Measurements from ENCODE around the gene PLLP. TPM values are rescaled to one million over a fixed set of nuclear protein-coding genes. Genes with fewer than 3 reads are reported as not detected.

Gene PLLP
- total and polyA plus RNA-seq, 11 donors: 2.0 to 14.8 (median 2.8) TPM

- ATAC-seq (no peak), DNase-seq (peak in 2 of 5 donors; percentile 9 to 29)
- 77 to 78% (median 77%) methylated on average over 8 of the region's 8 CpGs for WGBS, 4 donors
- peaks cover 0 to 35% (median 7%) of the 10 kb centered on the region in 9 donors for H3K27me3 ChIP-seq
- H3K9me3 ChIP-seq: no peaks in the 10 kb centered on the region
- H3K27ac ChIP-seq: peak overlapping the region in 2 of 12 donors; percentile 22 to 42
- H3K4me3 ChIP-seq: peak overlapping the region in 3 of 12 donors; percentile 54 to 71 (median 58)
- H3K4me1 ChIP-seq: peaks cover 0 to 18% (median 10%) of the 10 kb centered on the region in 12 donors
- no peaks in the 10 kb centered on the region for H3K36me3 ChIP-seq
- intact Hi-C loops (cut with DNase I): loop anchor here in 1 of 10 donors (5.0 kb wide), 1 partner anchor 40 kb away; no protein-coding TSS in a partner anchor
- no peak for TF ChIP-seq CTCF (IDR thresholded peaks at IDR 0.05)
- TF ChIP-seq POLR2A (IDR thresholded peaks at IDR 0.05): no peak
These were observed 1.8 kb downstream of the PLLP start for GRCh38 chr16:57282510-57283213.

GRCh38 chr16:57281791-57282190 is 2.7 kb downstream of the PLLP start:
- intact Hi-C loops (cut with DNase I): loop anchor here in 1 of 10 donors (5.0 kb wide), 1 partner anchor 39 kb away; no protein-coding TSS in a partner anchor
- no peak for ATAC-seq
- TF ChIP-seq CTCF (IDR thresholded peaks at IDR 0.05) (no peak), POLR2A (IDR thresholded peaks at IDR 0.05) (no peak)
- Histone ChIP-seq H3K4me3 (no peak overlapping the region), H3K36me3 (no peaks in the 10 kb centered on the region), H3K27ac (no peak overlapping the region), H3K27me3 (peaks cover 0 to 35% (median 7%) of the 10 kb centered on the region in 9 donors), H3K4me1 (peaks cover 0 to 27% (median 11%) of the 10 kb centered on the region in 12 donors), H3K9me3 (no peaks in the 10 kb centered on the region)
- WGBS, 4 donors: 91 to 98% (median 94%) methylated on average over 3 of the region's 3 CpGs
- peak in 1 of 5 donors; percentile 2 for DNase-seq

GRCh38 chr16:57279780-57280638 is 4.5 kb downstream of the PLLP start:
- ATAC-seq (no peak), DNase-seq (peak in 2 of 5 donors; percentile 8 to 14)
- intact Hi-C loops (cut with DNase I): loop anchor here in 1 of 10 donors (5.0 kb wide), 1 partner anchor 38 kb away; no protein-coding TSS in a partner anchor
- no peaks in the 10 kb centered on the region for H3K9me3 ChIP-seq
- H3K27me3 ChIP-seq: peaks cover 0 to 28% (median 7%) of the 10 kb centered on the region in 9 donors
- no peaks in the 10 kb centered on the region for H3K36me3 ChIP-seq
- H3K27ac ChIP-seq: no peak overlapping the region
- H3K4me1 ChIP-seq: peaks cover 0 to 41% (median 12%) of the 10 kb centered on the region in 12 donors
- no peak overlapping the region for H3K4me3 ChIP-seq
- TF ChIP-seq CTCF (IDR thresholded peaks at IDR 0.05) (no peak), POLR2A (IDR thresholded peaks at IDR 0.05) (no peak)
- 57 to 69% (median 59%) methylated on average over 7 of the region's 7 CpGs for WGBS, 4 donors

- no peak for TF ChIP-seq POLR2A (IDR thresholded peaks at IDR 0.05)
- TF ChIP-seq CTCF (IDR thresholded peaks at IDR 0.05): no peak
- H3K9me3 ChIP-seq: no peaks in the 10 kb centered on the region
- DNase-seq: peak in 1 of 5 donors; percentile 34
- H3K4me1 ChIP-seq: peaks cover 0 to 29% (median 0%) of the 10 kb centered on the region in 12 donors
- intact Hi-C loops (cut with DNase I): no loop called here
- H3K27me3 ChIP-seq: peaks cover 0 to 13% (median 1%) of the 10 kb centered on the region in 9 donors
- ATAC-seq: no peak
- H3K27ac ChIP-seq: no peak overlapping the region
- no peak overlapping the region for H3K4me3 ChIP-seq
- 71 to 88% (median 73%) methylated on average over 3 to 4 of the region's 4 CpGs for WGBS, 4 donors
- no peaks in the 10 kb centered on the region for H3K36me3 ChIP-seq
These were observed 6.0 kb downstream of the PLLP start for GRCh38 chr16:57278494-57278893.
